HS-27A (cell line): ENCODE data around the gene KRT72.
"Not testable (repeated sequence)": the region's sequence is repeated elsewhere in the genome, so short reads cannot be mapped to it uniquely, and the experiment has no call there.

Experiments
- DNase-seq: peaks from one replicate; pipeline ENCODE4 v3.0.0-alpha.2; 2012; ENCODE audit warnings: low read depth, missing footprints

Gene KRT72

DNA sequence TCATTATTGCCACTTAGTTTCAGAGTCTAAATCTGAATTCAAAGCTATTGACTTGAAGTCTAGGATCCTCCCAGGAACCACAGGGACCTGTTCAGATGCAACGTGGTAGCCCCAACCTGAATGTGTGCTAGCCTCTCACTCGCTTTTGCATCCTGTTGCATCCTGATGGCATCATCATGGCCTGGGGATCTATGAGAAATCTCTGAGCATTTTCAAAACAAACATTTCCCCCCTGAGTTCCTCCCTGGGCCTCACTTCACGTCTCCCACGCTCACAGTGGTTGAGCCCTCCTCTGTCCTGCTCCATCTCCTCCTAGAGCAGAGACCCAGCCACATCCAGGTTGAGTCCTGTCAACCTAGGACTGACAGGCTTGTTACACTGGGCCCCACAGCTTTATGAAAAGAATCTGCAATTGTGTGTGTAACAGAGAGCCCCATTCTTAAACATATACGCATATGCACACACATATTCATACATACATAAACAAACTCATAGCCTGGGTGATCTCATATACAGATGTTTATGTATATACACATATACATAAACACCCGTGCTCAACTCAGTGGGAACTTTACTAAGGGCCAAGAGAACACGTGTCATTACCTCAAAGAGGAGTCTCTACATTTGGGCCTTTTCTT, 5.4 kb upstream of the KRT72 start:
- no peak for DNase-seq

DNA sequence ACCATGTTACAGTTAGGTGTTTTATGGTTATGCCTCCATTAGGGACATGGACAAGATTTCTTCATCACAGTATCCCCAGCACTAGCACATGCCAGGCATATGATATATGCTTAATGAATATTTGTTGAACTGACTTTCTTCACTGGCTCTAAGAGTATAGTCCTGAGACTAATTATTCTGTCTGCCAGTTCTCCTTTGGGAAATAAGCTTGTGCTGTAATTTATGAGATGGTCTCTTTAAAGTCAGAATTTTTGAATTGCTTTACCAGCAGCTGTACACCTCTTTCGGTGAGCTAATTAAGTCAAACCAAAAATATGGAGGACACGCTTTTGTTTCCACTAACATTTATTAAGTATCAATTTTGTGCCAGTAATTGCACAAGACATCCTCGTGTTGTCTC, 4.8 kb upstream of the KRT72 start:
- no peak for DNase-seq

DNA sequence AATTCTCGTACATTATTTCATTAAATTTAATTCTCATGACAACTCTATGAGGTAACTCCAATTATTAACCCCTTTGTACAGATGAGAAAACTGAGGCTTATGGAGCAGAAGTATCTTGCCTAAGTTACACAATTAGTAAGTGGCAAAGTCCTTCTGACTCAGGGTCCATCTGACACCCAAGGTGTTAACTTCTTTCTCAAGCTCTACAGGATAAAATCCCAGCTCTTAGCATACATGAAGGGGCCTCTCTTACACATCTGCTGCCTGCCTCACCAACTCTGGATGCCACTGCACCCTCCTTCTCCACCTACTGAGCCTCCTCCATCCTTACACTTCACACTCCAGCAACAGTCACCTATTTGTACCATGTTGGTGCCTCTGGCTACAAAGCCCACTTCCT, 4.3 kb upstream of the KRT72 start:
- no peak for DNase-seq

DNA sequence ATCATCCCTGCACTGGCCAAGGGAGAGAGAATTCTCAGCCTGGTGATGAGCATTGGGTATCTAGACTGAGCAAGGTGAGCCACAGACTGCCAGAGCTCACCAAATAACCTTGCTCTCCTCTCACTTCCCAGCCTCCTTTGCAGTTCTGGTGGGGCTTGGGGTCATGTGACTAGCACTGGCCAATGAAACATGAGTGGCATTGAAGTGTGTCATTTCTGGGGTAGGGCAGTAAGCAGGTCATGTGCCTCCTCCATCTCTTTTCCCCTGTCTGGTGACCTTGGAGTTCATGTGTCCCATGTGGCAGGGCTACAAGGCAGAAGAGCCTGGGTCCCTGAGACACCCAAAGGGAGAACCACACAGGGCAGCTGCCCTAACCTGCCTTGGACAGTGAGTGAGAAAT, 3.6 kb upstream of the KRT72 start:
- no peak for DNase-seq

DNA sequence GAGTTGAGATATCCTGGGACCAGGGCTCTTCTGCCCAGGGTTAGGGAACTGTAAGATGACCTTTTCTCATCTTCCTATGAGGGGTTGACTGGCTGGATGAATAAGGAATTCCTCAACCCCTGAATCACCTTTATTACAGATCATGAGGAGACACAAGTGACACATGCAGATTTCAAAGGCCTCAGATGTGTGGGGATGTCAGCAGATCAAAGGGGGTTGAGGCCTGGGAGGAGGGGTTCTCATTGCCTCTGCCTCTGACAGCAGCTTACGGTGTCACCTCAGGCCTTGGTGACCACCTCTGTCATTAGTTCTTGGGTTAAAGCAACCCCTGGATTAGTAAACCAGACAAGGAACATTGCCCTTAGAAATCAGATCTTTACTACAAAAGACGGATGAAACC, 2.1 kb upstream of the KRT72 start:
- no peak for DNase-seq

DNA sequence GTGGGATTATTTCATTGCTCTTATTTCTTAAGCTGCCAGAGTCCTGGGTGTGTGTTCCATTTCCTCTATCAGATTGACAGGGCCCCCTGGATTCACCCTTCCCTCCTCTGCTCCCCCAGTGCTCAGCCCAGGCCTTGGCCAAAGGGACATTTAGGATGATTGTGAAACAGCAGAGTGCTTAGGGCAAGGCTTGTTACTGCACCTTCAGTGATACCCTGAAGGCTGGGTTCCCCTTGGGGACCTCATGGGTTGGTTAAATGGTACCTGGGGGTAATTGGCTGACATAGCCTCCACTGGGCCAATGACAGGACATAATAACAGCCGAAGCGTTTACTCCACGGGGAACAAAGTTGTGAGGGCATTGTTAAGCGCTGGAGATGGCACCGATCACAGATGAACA, 1.3 kb upstream of the KRT72 start:
- DNase-seq: no peak

DNA sequence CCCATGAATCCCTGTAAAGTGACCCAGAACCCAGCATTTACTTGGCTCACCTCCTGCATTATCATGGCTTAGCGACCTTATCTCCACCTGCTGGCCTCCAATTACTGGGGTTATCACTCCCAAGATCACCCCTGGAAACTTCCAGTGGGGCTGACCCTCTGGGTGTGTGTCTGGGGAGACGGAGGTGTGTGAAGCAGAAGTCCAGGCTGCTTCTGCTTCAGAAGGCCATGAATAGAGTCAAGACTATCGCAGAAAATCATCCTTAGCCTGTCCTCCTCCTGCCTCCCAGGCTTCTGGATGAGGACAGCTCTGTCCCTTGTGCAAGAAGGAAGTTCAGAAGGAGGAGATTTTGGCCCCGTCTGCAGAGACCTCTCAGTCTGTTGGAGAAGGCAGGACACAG, 408 bp upstream of the KRT72 start:
- no peak for DNase-seq

DNA sequence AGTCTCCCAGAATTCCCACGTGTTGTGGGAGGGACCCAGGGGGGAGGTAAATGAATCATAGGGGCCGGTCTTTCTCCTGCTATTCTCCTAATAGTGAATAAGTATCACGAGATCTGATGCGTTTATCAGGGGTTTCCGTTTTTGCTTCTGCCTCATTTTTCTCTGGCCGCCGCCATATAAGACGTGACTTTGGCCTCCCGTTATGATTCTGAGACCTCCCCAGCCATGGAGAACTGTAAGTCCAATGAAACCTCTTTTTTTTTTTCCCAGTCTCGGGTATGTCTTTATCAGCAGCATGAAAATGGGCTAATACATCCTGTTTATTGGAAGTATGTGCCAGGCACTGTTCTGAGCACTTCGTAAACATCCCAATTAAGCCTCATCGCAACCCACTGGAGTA, 788 bp downstream of the KRT72 start:
- DNase-seq: no peak

DNA sequence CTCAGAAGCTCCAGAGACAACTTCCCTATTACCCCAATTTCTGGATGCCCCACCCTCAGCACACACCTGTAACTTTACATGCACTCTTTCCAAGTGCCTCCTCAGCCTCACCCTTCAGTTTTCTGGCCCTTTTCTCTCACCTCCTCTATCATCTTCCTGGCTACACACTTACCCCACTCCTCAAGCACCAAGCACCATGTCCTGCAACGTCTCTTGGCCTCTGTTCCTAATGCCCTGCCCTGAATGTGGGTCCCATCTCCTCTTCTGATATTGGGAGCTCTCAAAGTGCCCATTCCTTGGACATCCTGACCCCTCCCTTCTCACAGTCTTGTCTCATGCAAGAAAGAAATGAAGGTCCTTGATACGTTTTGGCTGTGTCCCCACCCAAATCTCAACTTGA, 1.2 kb downstream of the KRT72 start:
- DNase-seq: no peak

DNA sequence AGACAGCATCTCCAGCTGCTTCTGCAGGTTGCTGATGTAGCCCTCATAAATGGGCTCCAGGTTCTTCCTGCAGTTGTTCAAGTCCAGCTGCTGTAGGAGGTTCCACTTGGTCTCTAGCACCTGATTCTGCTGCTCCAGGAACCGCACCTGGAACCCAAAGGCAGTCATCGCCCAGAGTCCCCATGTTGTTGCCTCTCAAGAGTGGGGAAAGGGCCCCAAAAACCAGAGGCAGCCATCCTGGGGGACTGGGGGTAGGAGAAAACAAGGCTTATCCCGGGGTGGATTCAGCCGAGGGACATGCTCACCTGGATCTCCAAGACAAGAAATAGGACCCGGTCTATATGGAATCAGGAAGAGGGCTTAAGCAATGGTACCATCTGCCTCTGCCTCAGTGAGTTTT, 2.3 kb downstream of the KRT72 start:
- no peak for DNase-seq

DNA sequence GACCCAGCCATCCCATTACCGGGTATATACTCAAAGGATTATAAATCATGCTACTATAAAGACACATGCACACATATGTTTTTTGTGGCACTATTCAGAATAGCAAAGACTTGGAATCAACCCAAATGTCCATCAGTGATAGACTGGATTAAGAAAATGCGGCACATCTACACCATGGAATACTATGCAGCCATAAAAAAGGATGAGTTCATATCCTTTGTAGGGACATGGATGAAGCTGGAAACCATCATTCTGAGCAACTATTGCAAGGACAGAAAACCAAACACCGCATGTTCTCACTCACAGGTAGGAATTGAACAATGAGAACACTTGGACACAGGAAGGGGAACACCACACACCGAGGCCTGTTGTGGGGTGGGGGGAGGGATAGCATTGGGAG, 7.0 kb downstream of the KRT72 start:
- not testable (repeated sequence) for DNase-seq

DNA sequence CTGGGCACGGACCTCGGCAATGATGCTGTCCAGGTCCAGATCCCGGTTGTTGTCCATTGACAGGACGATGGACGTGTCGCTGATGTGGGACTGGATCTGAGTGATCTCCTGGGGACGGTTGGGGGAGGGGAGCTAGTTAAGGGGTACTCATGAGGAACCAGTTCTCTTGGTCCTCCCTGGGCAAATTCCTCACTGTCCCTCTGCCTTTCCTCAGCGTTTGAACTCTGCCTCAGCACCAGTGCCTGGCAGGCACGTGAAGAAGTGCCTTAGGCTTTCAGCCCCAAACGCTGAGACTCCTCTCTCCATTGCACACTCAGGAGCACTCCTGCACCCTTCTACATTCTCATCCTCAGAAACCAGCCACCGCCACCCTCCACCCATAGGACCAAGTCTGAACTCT, 9.7 kb downstream of the KRT72 start:
- no peak for DNase-seq

DNA sequence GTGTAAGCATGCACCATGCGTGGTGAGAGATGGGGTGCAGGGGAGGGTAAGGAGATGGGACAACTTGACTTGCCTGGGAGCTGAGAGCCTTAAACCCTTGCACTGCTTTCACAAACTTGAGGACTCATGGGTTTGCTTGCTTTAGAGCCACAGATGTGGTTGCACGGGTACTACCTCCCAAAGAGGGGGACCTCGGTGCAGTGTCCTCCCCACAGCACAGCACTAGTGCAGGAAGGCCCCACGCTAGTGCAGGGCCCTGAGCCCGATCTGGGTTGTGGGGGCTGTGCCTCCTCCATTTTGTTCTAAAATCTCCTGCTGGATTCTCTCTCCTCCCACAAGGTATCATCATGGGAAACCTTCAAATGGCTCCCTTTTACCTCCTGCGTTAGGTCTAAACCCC, 11.2 kb downstream of the KRT72 start:
- no peak for DNase-seq

DNA sequence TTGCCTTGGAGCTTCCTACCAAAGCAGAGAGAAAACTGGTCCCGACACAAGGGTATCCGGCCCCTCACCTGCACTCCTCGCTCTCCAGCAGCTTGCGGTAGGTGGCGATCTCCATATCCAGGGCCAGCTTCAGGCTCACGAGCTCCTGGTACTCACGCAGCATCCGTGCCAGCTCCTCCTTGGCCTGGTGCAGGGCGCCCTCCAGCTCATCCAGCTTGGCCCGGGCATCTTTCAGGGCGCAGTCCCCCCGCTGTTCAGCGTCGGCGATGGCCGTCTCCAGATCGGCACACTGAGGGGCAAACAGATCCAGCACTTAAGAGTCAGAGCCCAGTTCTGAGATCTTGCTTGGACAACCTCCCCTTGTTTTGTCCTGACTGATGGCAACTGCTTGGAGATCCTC, 13.7 kb downstream of the KRT72 start:
- no peak for DNase-seq

DNA sequence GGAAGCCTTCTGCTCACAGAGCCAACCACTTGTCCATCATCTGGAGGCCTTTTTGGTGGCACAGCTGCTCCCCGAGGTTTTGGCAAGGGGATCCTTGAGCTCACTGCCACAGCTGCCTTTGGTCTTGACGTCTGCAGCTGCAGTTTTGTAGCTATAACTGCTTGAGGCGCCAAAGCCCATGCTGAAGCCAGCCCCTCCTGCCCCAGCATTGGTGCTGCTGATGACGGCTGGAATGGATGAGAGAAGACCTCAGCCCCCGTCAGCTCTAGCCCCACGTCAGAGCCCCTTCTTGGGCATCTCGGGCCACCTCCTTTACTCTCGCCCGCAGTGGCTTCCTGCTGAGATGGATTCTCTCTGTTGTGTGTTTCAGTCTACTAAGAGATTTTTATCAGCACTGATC, 15.3 kb downstream of the KRT72 start:
- DNase-seq: no peak

DNA sequence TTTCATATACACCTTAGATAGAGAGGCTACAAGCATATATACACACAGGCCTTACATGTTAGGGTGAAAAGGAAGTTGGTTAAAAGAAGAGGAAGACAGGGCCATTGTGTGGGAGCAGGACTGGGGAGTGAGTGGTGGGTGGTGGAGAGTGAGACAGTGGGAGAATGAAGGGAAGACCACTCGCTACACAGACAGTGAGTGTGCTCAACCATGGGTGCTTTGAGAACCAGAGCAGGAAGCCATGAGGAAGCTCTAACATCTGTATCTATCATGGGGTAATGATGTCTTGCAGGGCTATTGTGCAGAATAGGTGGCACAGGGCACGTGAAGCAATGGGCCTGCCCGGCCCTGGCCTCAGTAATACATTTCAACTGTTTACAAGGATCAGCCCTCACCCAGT, 16.2 kb downstream of the KRT72 start:
- no peak for DNase-seq

DNA sequence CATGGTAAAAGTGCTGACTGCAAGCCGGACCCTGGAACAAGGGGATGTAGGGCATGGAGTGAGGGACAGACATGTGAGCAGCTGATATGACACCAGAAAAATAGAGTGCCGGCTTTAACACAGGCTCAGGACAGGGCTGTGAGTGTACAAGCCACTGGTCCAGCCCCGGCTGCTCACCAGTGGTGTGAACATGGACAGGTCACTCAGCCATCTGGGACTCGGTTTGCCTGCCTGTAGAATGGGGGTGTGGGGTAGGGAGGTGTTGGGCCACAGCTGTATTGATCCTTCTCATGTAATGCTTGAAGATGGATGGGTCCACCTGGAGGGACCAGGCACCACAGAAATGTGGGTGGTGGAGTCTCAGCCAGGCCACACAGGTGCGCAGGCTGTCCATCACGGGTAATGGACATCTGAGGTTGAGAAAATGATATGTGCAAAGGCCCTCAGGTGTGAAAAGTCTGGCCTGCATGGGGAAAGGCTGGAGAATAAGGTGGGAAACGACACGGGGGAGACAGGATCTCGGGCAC, 17.0 kb downstream of the KRT72 start:
- no peak for DNase-seq

DNA sequence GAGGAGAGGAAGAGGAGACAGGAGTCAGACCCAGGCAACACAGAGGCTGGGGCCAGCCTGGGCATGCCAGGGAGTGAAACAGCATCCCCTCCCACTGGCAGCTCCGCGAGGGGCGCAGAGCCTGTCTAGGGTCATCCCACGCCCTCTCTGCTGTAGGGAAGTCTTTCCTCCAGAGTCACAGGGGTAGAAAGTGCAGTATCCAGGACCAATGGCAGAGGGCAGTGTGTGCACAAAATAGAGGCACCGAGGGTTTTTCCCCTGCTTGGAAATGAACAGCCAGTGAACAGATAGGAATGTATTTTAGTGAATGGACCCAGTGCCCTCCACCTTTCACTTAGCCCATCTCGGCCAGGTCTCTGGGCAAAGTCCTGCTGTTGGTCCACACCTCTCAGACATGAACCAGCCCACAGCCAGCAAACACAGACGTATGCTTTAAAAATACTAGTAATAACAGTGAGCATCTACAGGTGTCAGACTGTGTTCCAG, 18.2 kb downstream of the KRT72 start:
- DNase-seq: peak; percentile 22

DNA sequence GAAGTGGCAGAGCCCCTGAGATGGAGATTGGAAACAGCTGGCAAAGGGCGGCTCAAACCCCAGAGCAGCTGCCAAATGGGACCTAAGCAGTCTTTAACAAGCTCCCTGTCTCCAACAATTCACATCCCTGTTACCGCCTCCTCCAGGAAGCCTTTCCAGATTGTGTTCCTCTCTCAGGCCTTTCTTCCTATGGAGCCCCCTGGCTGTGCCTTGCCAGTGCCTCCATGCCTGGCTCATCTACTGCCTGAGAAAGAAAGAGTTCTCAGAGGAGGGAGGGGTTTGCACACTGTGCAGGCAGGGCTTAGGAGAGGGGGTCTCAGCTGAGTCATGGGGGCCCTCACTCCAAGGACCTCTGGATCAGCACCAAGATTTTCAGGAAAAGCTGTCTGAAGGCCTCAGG, 18.8 kb downstream of the KRT72 start:
- no peak for DNase-seq

DNA sequence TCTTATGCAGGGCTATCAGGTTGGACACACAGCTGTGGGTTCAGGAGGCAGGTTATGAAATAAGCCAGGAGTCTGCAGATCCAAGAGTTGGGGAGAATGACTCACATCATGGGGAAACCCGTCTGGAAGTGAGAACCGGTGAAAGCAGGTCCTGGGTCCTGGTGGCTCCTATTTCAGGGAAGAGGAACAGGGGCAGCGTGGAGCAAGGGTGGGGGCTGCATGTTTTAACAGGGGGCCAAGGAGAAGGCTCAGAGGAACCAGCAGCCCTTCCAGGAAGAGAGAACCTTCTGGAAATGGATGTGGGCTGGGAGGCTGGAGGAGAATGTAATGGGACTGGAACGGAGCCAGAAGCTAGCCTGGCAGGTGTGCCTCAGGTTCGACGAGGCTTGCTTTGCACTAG, 19.8 kb downstream of the KRT72 start:
- DNase-seq: no peak

DNA sequence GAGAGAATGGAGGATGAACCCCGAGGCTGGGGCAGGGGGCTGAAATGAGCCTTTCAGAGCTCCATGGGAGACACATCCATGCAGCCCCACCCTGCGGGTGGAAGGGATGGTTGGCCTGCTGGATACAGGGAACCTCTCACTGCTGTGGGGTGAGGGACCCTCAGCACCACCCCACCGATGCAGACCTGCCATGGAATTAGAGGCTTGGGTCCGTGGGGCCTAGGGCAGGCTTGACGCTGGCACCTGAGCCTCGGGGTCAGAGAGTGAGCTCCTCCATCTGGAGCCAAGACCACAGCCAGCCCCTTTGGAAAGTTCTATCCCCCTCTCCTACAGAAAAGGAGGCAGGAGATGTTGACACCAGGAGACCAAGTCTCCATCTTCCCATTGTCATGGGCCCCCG, 20.2 kb downstream of the KRT72 start:
- DNase-seq: no peak

DNA sequence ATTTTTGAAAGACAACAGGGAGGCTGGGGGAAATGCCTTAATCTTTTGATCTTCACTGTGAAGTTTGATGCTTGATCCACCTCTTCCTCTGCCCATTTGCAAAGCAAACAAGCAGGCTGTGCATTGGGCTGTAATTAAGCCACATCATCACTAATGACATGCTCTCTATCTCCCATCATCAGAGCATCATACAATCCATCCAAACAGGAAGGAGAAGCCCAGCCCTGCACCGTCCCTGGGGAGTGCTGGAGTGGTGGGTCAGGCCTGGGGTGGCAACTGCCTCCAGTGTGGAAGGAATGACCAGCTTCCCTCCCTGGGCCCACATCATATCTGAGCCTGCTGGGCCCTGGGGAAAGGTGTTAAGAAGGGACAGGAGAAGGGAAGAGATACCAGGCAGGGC, 20.8 kb downstream of the KRT72 start:
- no peak for DNase-seq

DNA sequence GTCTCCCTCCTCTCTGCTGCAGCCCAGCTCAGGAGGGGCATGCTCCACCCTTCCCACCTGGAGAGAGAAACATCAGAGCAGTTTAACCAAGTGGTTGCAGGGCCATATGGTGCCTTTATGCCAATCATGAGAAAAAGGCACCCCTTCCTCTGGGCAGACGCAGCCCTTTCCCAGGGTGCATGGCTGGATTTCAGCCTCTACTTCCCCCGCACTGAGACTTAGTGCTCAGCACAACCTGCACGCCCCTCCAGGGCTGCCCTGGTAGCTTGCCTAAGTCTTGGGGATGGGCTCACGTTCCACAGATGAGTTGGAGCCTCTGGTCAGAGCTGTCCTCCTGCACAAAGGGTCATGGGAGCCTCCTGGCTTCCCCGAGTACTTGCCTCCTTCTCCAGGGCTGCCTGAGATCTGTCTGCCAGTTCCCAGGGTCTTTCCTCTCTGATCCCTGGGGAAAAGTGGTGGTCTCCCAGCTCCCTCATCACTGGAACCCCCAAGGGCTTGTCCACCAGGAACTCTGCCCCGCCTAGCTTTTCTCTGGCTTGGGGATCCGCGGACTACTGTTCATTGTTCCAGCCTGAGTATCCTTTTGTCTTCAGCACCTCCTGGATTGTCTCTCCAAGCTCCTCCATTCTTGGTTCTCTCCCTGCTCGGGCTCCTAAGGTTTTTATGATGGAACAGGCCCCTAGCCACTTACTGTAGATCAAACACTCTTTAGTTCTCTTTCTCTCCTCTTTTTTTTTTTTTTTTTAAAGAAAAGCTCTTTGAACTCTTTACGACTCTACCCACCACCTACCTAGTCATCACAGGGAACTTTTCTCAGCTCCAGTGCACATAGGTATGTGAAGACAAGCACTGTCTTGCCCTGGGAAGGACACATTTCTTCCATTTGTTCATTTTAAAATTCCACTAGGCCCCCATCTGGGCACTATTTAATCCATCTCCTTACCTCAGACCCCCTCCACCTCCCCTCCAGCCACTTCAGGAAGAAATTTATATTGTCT, 21.5 kb downstream of the KRT72 start:
- no peak for DNase-seq
